Measurements from ENCODE around the gene VWF.

DNA sequence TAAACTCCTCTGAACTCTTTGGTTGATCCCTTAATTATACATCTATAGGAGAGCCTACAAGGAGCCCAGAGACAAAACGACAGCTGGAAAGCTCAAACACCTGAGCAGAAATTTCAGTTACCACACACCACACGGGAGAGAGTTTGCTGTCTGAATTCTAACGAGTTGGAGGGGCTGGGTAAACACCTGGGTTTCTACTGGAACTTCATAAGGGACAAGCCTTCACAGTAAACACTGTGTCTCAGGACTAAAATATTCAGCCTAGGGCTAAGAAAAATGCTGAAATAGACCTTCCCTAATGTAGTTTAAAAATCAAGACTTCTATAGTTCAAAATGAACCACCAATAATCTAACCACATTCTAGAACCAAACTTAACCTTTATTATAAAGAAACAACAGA lies 169.8 kb downstream of the VWF start:
- TF ChIP-seq CTCF (IDR thresholded peaks at IDR 0.05) (no peak), POLR2A (IDR thresholded peaks at IDR 0.05) (no peak)
